Karpas-422 (cell line): Measurements from ENCODE around the gene FRRS1L. TPM values are rescaled to one million over a fixed set of nuclear protein-coding genes. Genes with fewer than 3 reads are reported as not detected.

Experiments used
- DNase-seq: peaks from one replicate; pipeline ENCODE4 v3.0.0-alpha.2; 2015
- H2AFZ ChIP-seq: fragments of 200-600 bp; sonication (generic); 2 replicates; pipeline ENCODE4 v1.6.1; 2014; ENCODE audit warnings: antibody characterized with exemption, low read length, mixed read lengths
- H3K27ac ChIP-seq: fragments of 200-600 bp; sonication (generic); 2 replicates; pipeline ENCODE4 v1.5.1; 2014; ENCODE audit warnings: mild to moderate bottlenecking, low read length, moderate library complexity
- H3K27me3 ChIP-seq: fragments of 200-600 bp; sonication (generic); 2 replicates; pipeline ENCODE4 v1.6.1; 2014; ENCODE audit warnings: low read length, mixed read lengths
- H3K36me3 ChIP-seq: fragments of 200-600 bp; sonication (generic); 2 replicates; pipeline ENCODE4 v1.6.1; 2014; ENCODE audit warnings: low read length, mixed read lengths; ENCODE audit not compliant: insufficient read depth
- H3K4me1 ChIP-seq: fragments of 200-600 bp; sonication (generic); 2 replicates; pipeline ENCODE4 v1.6.1; 2014; ENCODE audit warnings: mild to moderate bottlenecking, low read length, mixed read lengths
- H3K4me2 ChIP-seq: fragments of 200-600 bp; sonication (generic); 2 replicates; pipeline ENCODE4 v1.6.1; 2014; ENCODE audit warnings: low read length, low read depth, mild to moderate bottlenecking; ENCODE audit not compliant: poor library complexity, severe bottlenecking
- H3K4me3 ChIP-seq: fragments of 200-600 bp; sonication (generic); 2 replicates; pipeline ENCODE4 v1.5.1; 2014; ENCODE audit warnings: mild to moderate bottlenecking, antibody characterized with exemption, low read length, mixed read lengths
- H3K79me2 ChIP-seq: fragments of 200-600 bp; sonication (generic); 2 replicates; pipeline ENCODE4 v1.6.1; 2014; ENCODE audit warnings: mild to moderate bottlenecking, low read length, mixed read lengths
- H3K9ac ChIP-seq: fragments of 200-600 bp; sonication (generic); 2 replicates; pipeline ENCODE4 v1.6.0; 2014; ENCODE audit warnings: low read length
- H3K9me2 ChIP-seq: fragments of 200-600 bp; sonication (generic), shearing (Covaris generic); replicated peaks from 2 replicates; pipeline ENCODE4 v1.6.0; 2014; ENCODE audit warnings: mild to moderate bottlenecking, low read length, moderate library complexity; ENCODE audit not compliant: insufficient read depth
- H3K9me3 ChIP-seq: fragments of 300-700, 200-600 bp; sonication (generic); 2 replicates; pipeline ENCODE4 v1.6.1; 2014; ENCODE audit warnings: low read length, mixed read lengths
- H4K20me1 ChIP-seq: fragments of 200-600 bp; sonication (generic); 2 replicates; pipeline ENCODE4 v1.6.1; 2014; ENCODE audit warnings: mild to moderate bottlenecking, antibody characterized with exemption, low read length, low read depth; ENCODE audit not compliant: insufficient read depth
- total RNA-seq: library from RNA; depleted of rRNA; stranded (reverse); fragments of >200 nt; shearing (Covaris generic); gene quantifications from 2 replicates; pipeline ENCODE4 v1.2.3, GENCODE V29; 2014; ENCODE audit warnings: low replicate concordance

The FRRS1L gene
- total RNA-seq, 1 experiment from 2014 or later, result not detected

DNA sequence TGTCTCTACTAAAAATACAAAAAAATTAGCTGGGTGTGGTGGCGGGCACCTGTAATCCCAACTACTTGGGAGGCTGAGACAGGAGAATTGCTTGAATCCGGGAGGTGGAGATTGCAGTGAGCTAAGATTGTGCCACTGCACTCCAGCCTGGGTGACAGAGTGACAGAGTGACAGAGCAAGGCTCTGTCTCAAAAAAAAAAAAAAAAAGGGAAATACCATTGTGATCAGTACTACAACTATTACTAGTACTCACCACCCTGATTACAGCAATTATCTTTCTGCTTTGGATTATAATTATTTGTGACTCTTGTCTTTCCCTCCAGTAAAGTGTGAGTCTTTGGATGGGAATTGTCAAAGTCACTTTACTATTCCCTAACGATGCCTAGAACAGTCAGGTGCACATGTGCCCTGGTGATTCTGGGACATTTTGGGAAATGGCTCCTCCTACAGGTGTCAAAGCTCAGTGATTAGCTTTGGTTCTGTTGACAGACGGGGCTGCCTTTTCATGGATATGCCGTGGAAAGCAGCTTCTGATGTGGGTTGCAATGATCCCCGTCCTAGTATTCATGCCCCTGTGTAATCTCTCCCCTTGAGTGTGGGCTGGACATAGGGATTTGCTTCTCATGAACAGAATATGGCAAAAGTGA is 31.8 kb upstream of the FRRS1L start:
- Histone ChIP-seq H3K4me3 (no peak overlapping the region), H3K9ac (no peak overlapping the region), H2AFZ (no peak overlapping the region), H3K79me2 (no peaks in the 10 kb centered on the region), H3K9me3 (no peaks in the 10 kb centered on the region), H4K20me1 (no peaks in the 10 kb centered on the region), H3K4me1 (no peaks in the 10 kb centered on the region), H3K36me3 (no peaks in the 10 kb centered on the region), H3K9me2 (no peaks in the 10 kb centered on the region), H3K4me2 (no peak overlapping the region), H3K27ac (no peak overlapping the region), H3K27me3 (no peaks in the 10 kb centered on the region)
- no peak for DNase-seq

DNA sequence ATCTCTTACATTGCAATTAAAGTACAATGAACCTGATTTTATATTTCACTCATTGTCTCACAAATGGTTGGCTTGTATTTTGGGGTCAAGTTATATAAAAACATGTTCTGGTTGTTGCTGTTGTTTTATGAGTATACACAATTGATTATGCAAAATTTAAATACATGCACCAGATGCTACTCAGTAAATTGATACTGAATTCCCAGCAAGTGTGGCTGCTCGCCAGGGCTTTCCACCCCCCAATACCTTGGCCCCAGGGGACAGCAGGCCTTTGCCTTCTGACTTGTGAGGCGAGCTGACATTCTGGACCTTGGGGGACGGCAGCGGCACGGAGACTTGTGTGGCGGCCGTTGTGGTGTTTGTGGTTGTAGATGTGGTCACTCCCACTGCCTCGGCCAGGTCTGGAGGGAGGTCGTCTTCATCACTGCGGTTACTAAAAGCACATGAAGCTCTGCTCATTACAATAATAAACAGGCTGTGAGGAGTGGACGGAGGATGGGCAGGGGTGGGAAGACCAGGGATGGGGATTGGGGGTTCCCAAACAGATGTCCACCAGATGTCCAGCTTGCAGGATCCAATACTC is 27.0 kb upstream of the FRRS1L start:
- no peak overlapping the region for H3K27ac ChIP-seq
- no peaks in the 10 kb centered on the region for H3K27me3 ChIP-seq
- DNase-seq, result no peak
- no peak overlapping the region for H3K9ac ChIP-seq
- no peak overlapping the region for H3K4me2 ChIP-seq
- no peaks in the 10 kb centered on the region for H4K20me1 ChIP-seq
- H3K79me2 ChIP-seq, result no peaks in the 10 kb centered on the region
- no peaks in the 10 kb centered on the region for H3K36me3 ChIP-seq
- no peaks in the 10 kb centered on the region for H3K9me3 ChIP-seq
- H3K9me2 ChIP-seq, result no peaks in the 10 kb centered on the region
- no peak overlapping the region for H2AFZ ChIP-seq
- no peaks in the 10 kb centered on the region for H3K4me1 ChIP-seq
- H3K4me3 ChIP-seq, result no peak overlapping the region

GRCh38 chr9:109192732-109193361 is 25.8 kb upstream of the FRRS1L start:
- DNase-seq, result peak; percentile 57

GRCh38 chr9:109191746-109192145 is 24.7 kb upstream of the FRRS1L start:
- DNase-seq, result no peak
- Histone ChIP-seq H3K36me3 (no peaks in the 10 kb centered on the region), H3K79me2 (no peaks in the 10 kb centered on the region), H3K9me3 (no peaks in the 10 kb centered on the region), H3K9ac (no peak overlapping the region), H3K4me2 (no peak overlapping the region), H4K20me1 (no peaks in the 10 kb centered on the region), H2AFZ (no peak overlapping the region), H3K4me3 (no peak overlapping the region), H3K9me2 (no peaks in the 10 kb centered on the region), H3K27ac (no peak overlapping the region), H3K4me1 (no peaks in the 10 kb centered on the region), H3K27me3 (no peaks in the 10 kb centered on the region)

More at GRCh38 chr9:109192732-109193361, 25.8 kb upstream of the FRRS1L start:
- Histone ChIP-seq H3K9ac (no peak overlapping the region), H3K9me2 (no peaks in the 10 kb centered on the region), H3K27ac (no peak overlapping the region), H3K4me1 (no peaks in the 10 kb centered on the region), H3K9me3 (no peaks in the 10 kb centered on the region), H3K79me2 (no peaks in the 10 kb centered on the region), H3K36me3 (no peaks in the 10 kb centered on the region), H3K4me2 (no peak overlapping the region), H2AFZ (no peak overlapping the region), H3K4me3 (no peak overlapping the region), H4K20me1 (no peaks in the 10 kb centered on the region), H3K27me3 (no peaks in the 10 kb centered on the region)

- Histone ChIP-seq H3K27me3 (no peaks in the 10 kb centered on the region), H3K9me2 (no peaks in the 10 kb centered on the region), H2AFZ (no peak overlapping the region), H3K4me3 (no peak overlapping the region), H3K4me2 (no peak overlapping the region), H3K9ac (no peak overlapping the region), H3K27ac (no peak overlapping the region), H3K36me3 (no peaks in the 10 kb centered on the region), H3K9me3 (no peaks in the 10 kb centered on the region), H3K4me1 (no peaks in the 10 kb centered on the region), H3K79me2 (no peaks in the 10 kb centered on the region), H4K20me1 (no peaks in the 10 kb centered on the region)
- no peak for DNase-seq
Observed at GRCh38 chr9:109190151-109190550, 23.1 kb upstream of the FRRS1L start.

DNA sequence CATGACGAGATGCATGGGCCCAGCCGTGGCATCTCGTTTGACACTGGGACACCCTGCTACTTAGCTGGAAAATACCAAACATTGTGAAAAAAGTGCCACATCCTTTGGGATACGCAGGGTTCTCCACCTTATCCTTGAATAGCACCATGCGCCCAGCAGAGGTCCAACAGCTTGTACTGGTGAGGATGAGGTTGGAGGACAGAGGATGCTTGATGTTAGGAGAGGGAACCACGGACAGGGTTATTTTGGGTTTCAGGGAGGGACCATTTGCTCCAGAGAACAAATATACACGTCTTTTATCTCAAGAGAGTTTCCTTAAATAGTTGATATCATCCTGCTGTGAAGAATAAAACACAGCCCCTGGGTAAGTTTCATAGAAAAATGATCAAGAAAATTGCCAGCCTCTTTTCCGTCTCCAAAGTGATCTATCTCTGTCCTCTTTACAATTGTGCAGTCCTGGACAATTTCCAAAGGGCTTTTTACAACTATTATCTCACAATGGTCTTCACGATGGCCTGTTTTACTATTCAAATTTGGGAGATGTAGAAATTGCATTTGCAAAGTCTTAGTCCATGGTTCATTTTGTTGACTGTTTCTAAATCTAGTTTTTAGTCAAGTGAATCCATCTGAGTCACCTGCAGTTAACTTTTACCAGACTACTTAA is 19.9 kb upstream of the FRRS1L start:
- Histone ChIP-seq H3K4me2 (no peak overlapping the region), H3K9me2 (no peaks in the 10 kb centered on the region), H3K79me2 (no peaks in the 10 kb centered on the region), H3K27me3 (no peaks in the 10 kb centered on the region), H3K4me3 (no peak overlapping the region), H3K27ac (no peak overlapping the region), H3K9ac (no peak overlapping the region), H2AFZ (no peak overlapping the region), H4K20me1 (no peaks in the 10 kb centered on the region), H3K4me1 (no peaks in the 10 kb centered on the region), H3K9me3 (no peaks in the 10 kb centered on the region), H3K36me3 (no peaks in the 10 kb centered on the region)
- no peak for DNase-seq

DNA sequence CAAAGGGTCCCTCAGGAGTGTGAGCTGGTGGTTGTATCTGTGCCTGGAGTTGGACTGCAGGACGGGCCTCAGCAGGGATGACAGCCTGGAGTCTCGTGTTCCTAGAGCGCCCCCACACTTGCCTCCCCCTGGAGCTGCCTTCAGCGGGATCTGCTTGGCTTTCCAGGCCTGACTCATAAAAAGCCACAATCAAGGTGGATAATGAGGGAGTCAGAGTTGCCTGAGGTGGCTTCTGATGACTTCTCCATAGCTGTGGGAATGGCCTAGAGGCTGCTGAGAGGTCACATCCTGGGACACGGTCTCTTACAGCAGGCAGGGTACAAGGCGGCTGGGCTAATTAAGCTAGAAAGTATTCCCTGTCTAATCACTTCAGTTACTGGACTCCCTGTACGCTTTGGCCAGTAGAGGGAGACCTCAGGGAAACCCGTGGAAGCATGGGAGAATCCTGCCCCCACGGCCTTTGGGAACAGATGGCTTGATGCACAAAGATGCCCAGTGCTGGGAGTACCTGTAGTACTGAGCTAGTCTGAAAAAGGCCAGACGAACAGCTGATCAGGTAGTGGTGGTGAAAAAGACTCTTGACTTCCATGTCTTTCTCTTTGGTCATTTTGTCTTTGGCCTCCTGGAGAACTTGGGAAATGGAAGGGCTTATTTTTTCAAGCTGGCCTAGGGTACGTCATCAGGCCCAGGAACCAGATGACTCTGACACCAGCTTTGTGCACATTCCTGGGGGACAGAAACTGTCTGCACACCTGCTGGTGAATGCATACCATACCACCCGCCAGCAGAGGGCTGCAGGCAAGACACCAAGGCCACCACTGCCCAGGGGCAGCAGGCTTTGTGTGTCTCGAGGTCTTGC is 16.1 kb upstream of the FRRS1L start:
- Histone ChIP-seq H2AFZ (no peak overlapping the region), H3K79me2 (no peaks in the 10 kb centered on the region), H3K9me3 (no peaks in the 10 kb centered on the region), H3K27me3 (no peaks in the 10 kb centered on the region), H3K4me3 (no peak overlapping the region), H3K36me3 (no peaks in the 10 kb centered on the region), H3K9me2 (no peaks in the 10 kb centered on the region), H3K4me2 (no peak overlapping the region), H3K27ac (no peak overlapping the region), H4K20me1 (no peaks in the 10 kb centered on the region), H3K4me1 (no peaks in the 10 kb centered on the region), H3K9ac (no peak overlapping the region)
- DNase-seq, result peak; percentile 61
